AG04450 (cell line): ENCODE data around the gene GUSB. TPM values are rescaled to one million over a fixed set of nuclear protein-coding genes. Genes with fewer than 3 reads are reported as not detected.

Source experiments
- CTCF ChIA-PET: fragments of 300-600, 350-600 bp; formaldehyde crosslinking; extraction: SDS; loops from one replicate; lab custom pipeline; 2022; ENCODE audit warnings: antibody characterized with exemption, inconsistent platforms; lab: Charles Lee
- POLR2A ChIA-PET: fragments of 350-600 bp; formaldehyde crosslinking; extraction: SDS; loops from one replicate; lab custom pipeline; 2021; ENCODE audit warnings: antibody characterized with exemption, inconsistent platforms; lab: Yijun Ruan, JAX
- DNase-seq: peaks from one replicate; pipeline ENCODE4 v3.0.0-alpha.2; 2011; ENCODE audit warnings: low read depth, low spot score
- H3K27ac ChIP-seq: one replicate; pipeline ENCODE4 v1.5.1; 2012; ENCODE audit warnings: low read depth, low read length, control low read depth
- H3K27me3 ChIP-seq: one replicate; pipeline ENCODE4 v1.6.0; 2012; ENCODE audit warnings: low read length; ENCODE audit not compliant: control insufficient read depth, insufficient read depth
- H3K4me3 ChIP-seq: 2 replicates; pipeline ENCODE4 v1.5.1; 2011; ENCODE audit warnings: mild to moderate bottlenecking, low read depth, low read length, control low read depth
- H3K9me3 ChIP-seq: 2 replicates; pipeline ENCODE4 v1.5.1; 2012; ENCODE audit warnings: low read length; ENCODE audit not compliant: control insufficient read depth, insufficient read depth
- polyA plus RNA-seq: library from polyadenylated mRNA; depleted of rRNA; stranded (reverse); fragments of >200 nt; gene quantifications from 2 replicates; pipeline ENCODE4 v1.2.3, GENCODE V29; 2011
- TF ChIP-seq, protein P1 (sequence below): IDR thresholded peaks from 2 replicates; pipeline ENCODE4 v1.5.1; 2011; ENCODE audit warnings: low read depth, low read length, control low read depth, inconsistent platforms

Gene GUSB
- polyA plus RNA-seq, 1 experiment: 49.3 TPM

DNA sequence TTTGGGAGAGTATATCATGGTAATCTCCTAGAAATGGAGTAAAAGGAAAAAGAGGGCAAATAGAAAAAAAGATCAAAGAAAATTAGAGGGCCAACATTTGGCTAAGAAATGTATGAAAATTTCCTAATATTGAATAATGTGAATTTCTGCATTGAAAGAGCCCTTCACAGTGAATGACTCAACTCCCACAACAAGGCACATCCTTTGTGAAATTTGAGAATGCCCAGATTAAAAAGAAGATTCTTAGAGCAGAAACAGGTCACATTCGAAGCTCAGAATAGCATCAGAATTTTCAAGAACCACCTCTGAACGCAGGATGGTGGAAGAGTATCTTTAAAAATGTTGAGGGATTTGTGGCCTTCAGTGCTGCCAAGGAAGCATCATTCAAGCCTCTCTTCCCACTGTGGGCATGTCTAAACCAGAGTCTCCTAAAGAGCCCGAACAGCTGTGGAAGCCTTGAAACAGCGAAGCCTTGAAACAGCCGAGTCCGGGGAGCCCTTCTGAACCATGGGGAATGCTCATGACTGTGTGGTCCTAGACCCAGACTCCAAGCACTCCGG, 43.6 kb downstream of the GUSB start:
- POLR2A ChIA-PET: no interaction called here
- no peak overlapping the region for H3K27ac ChIP-seq
- H3K4me3 ChIP-seq: no peak overlapping the region
- H3K27me3 ChIP-seq: no peaks in the 10 kb centered on the region
- H3K9me3 ChIP-seq: no peaks in the 10 kb centered on the region; the same call in 1 of the 2 replicates
- TF ChIP-seq, protein P1, sequence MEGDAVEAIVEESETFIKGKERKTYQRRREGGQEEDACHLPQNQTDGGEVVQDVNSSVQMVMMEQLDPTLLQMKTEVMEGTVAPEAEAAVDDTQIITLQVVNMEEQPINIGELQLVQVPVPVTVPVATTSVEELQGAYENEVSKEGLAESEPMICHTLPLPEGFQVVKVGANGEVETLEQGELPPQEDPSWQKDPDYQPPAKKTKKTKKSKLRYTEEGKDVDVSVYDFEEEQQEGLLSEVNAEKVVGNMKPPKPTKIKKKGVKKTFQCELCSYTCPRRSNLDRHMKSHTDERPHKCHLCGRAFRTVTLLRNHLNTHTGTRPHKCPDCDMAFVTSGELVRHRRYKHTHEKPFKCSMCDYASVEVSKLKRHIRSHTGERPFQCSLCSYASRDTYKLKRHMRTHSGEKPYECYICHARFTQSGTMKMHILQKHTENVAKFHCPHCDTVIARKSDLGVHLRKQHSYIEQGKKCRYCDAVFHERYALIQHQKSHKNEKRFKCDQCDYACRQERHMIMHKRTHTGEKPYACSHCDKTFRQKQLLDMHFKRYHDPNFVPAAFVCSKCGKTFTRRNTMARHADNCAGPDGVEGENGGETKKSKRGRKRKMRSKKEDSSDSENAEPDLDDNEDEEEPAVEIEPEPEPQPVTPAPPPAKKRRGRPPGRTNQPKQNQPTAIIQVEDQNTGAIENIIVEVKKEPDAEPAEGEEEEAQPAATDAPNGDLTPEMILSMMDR: no peak
- CTCF ChIA-PET: no interaction called here
- no peak for DNase-seq

DNA sequence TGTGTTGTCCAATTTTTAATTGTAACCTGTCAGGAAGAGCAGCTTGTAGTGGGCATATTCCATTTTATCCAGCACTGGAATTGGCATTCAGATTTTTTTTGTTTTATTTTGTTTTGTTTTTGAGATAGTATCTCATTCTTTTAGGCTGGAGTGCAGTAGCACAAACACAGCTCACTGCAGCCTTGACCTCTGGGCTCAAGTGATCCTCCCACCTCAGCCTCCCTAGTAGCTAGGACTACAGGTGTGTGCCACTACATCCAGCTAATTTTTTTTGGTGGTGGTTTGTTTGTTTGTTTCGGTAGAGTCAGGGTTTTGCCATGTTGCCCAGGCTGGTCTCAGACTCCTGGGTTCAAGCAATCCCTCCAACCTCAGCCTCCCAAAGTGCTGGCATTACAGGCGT, 44.7 kb downstream of the GUSB start:
- TF ChIP-seq, protein P1: no peak
- DNase-seq: no peak
- no peak overlapping the region for H3K27ac ChIP-seq
- H3K4me3 ChIP-seq: no peak overlapping the region
- no peaks in the 10 kb centered on the region for H3K27me3 ChIP-seq
- CTCF ChIA-PET: no interaction called here
- POLR2A ChIA-PET: no interaction called here
- no peaks in the 10 kb centered on the region; the same call in 1 of the 2 replicates for H3K9me3 ChIP-seq

DNA sequence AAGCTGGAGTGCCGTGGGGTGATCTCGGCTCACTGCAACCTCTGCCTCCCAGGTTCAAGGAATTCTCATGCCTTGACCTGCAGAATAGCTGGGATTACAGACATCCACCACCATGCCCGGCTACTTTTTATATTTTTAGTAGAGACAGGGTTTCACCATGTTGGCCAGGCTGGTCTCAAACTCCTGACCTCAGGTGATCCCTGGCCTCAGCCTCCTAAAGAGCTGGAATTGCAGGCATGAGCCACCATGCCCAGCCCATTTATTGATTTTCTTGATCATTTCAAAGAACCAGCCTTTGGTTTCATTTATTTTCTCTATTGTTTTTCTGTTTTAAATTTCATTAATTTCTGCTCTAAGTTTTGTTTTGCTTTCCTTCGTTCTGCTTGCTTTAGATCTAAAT, 50.3 kb downstream of the GUSB start:
- Histone ChIP-seq H3K4me3 (no peak overlapping the region), H3K9me3 (no peaks in the 10 kb centered on the region; the same call in 1 of the 2 replicates), H3K27ac (no peak overlapping the region), H3K27me3 (no peaks in the 10 kb centered on the region)
- no peak for DNase-seq
- CTCF ChIA-PET: interaction anchor here (0.6 kb wide), 1 partner anchor 303 kb away, joined by 3 read pairs; no protein-coding TSS in a partner anchor
- TF ChIP-seq, protein P1: no peak
- POLR2A ChIA-PET: interaction anchor here (0.6 kb wide), 1 partner anchor 63 kb away, joined by 5 read pairs; no protein-coding TSS in a partner anchor

DNA sequence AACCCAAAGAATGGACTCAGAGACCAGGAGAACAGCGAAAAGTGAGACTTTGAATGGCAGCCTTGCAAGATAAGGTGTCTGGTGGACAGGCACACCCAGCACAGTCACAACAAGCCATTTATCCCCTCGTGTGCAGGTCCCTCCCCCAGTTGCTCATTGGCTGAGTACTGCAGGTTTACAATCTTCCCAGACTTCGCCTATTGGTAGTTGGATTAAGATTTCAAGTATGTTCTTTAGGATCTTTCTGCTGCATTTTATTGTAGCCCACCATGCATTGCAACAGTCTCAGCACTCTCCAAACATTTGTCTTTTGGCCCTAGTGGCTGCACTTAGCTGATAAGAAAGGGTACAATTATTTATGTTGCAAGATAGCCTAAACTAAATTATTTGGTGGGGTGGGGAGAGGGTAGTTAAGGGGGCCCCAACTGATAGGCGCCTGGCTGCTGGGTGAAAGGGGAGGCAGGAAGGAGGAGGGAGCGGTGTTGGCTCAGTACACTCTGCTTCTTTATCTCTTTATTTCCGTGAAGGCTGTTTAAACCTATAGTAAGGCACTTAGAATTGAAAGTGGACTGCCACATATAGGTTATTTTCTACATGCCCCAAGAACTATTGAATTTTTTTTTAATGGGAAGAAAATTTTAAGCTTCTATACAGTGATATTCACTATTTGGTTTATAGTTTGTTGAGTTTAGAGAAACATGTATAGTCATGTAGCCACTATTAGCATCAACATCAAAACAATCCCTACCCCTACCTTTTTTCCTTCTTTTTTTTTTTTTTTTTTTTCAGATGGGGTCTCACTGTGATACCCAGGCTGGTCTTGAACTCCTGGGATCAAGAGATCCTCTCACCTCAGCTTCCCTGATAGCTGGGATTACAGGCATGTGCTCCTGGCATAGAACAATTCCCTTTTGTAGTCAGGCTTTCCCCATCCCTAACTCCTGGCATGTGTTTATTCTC, 54.2 kb downstream of the GUSB start:
- CTCF ChIA-PET: no interaction called here
- Histone ChIP-seq H3K27me3 (no peaks in the 10 kb centered on the region), H3K4me3 (no peak overlapping the region), H3K9me3 (no peaks in the 10 kb centered on the region), H3K27ac (no peak overlapping the region)
- TF ChIP-seq, protein P1: no peak
- POLR2A ChIA-PET: no interaction called here
- DNase-seq: no peak

DNA sequence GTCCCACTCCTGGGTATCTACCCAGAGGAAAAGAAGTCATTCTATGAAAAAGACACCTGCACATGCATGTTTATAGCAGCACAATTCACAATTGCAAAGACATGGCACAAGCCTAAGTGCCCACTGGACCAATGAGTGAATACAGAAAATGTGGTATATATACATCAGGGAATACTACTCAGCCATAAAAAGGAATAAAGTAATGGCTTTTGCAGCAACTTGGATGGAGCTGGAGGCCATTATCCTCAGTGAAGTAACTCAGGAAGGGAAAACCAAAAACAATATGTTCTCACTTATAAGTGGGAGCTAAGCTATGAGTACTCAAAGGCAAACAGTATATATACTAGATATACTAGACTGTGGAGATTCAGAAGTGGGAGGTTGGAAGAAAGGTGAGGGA, 55.4 kb downstream of the GUSB start:
- ChIA-PET POLR2A (no interaction called here), CTCF (no interaction called here)
- H3K27me3 ChIP-seq: no peaks in the 10 kb centered on the region
- no peak overlapping the region for H3K4me3 ChIP-seq
- no peak overlapping the region for H3K27ac ChIP-seq
- no peaks in the 10 kb centered on the region for H3K9me3 ChIP-seq
- TF ChIP-seq, protein P1: no peak
- no peak for DNase-seq
